NCI-H1436 treated with DMSO at 0.1 percent for 48 hours (cell line): ENCODE measurements around the gene SLC6A17.

Experiments used
- DNase-seq: peaks from one replicate; lab custom pipeline; 2025; lab: John Stamatoyannopoulos, UW

The SLC6A17 gene

DNA sequence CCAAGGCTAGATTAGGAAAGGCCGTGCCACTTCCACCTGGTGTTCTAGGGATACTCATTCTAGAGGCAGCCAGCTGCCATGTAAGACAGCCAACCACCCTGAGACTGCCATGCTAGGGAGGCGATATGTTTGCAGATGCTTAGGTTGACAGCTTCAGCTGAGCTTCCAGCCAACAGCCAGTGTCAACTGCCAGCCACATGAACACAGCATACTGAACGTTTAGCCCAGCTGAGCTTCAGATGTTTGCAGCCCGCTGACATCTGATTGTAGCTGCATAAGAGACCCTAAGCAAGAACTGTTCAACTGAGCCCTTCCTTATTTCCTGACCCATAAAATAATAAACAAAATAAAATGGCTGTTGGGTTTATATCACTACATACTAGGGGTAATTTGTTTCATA is 54.9 kb downstream of the SLC6A17 start:
- no peak for DNase-seq

DNA sequence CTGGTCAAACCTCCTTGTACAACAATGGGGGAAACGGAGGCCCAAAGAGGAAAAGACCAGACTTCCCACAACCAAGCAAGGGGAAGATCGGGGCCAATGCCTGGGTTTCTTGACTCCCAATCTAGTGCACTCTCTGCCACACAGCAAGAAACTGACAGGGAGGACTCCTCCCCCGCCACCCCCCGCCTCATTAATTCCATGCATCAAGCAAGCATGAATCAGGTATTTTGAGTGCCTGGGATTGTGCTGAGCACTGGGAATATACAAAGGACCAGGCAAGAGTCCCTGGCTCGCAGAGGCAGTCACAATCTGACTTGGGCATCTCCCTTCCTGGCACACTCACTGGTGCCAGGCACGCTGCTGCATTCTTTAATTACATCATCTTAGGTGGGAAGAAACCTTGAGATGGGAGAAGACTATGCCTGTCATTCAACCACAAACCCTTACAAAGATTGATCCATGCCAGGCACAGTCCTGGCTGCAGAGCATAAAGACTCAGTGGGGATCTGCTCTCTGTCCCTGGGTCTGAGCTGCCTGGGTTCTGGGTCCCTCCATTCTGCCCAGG is 55.4 kb downstream of the SLC6A17 start:
- DNase-seq: no peak

DNA sequence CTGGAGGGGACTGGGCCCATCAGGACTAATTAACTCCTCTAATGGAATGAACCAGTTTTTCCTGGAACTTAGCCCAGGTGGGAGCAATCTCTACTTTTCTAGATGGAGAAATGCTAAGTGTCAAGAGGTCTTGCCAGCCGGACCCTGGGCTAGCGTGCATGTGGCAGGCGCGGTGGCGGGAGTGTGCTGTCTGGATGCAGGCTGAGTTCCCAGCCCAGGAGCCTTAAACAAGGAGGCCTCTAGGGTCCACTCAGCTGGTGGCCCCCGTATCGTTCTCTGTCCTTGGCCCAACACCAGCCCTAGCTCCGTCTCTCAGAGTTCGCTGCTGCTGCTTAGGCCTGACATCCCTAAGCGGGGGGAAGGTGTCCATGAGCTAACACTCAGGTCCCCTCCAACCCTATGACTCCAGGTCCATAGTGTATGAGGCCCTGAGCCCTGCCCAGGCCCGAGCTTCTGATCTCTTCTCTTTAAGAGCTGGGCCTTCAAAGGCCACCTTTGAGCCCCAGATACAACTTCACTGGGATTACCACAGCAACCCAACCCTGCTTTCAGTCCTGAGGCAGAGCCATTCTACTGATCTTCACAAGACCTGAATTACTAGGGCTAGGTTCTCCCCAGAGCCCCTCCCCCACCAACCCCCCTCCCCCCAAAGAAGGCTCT is 56.1 kb downstream of the SLC6A17 start:
- no peak for DNase-seq

DNA sequence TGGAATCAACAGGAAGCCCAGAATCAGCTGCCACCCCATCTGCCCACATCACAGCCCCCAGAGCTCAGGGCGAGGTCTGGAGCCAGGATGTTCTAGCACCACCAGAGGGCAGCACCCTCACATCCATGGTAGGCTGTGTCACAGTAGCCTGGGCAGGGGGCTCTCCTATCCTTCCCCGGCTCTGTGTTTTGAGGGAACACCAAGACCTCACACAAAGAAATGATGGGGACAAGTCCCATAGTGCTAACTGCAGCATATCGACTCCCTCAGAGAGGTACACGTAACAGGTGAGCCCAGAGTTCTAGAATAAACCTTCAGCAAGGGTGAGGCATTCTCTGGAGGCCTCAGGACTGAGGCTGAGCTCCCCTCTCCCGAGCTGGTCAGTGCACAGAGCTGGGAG is 57.5 kb downstream of the SLC6A17 start:
- DNase-seq: no peak

DNA sequence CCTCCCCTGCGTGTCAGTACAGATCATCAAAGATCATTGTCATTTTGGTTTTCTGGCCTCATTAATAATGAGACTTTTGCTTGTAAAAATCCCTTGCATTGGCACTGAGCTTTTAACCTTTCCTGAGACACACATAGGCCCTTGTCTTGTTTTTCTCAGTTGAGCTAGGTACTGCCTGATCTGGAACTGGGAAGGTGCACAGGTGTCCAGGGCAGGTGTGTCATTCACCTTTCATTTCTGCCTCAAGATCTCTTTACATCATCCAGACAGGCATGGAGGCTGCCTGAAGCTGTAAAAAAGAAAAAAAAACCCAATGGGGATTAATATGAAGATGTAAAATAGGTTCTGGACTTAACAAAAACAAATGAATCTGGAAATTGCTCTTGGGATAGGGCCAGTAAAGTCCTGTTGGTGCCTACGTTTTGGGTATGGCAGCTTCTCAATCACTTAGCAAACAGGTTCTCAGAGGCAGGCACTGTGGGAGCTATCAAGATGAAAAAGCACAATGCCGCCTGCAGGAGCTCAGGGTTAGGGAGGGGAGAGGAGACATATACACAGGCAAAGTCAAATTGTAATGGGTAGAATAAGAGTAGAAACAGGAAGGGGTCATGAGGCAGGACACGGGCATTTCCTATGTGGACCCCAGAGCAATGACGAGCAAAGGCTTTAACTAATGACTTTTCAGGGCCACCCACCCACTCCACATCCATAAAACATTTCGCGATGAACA is 58.8 kb downstream of the SLC6A17 start:
- DNase-seq: no peak

DNA sequence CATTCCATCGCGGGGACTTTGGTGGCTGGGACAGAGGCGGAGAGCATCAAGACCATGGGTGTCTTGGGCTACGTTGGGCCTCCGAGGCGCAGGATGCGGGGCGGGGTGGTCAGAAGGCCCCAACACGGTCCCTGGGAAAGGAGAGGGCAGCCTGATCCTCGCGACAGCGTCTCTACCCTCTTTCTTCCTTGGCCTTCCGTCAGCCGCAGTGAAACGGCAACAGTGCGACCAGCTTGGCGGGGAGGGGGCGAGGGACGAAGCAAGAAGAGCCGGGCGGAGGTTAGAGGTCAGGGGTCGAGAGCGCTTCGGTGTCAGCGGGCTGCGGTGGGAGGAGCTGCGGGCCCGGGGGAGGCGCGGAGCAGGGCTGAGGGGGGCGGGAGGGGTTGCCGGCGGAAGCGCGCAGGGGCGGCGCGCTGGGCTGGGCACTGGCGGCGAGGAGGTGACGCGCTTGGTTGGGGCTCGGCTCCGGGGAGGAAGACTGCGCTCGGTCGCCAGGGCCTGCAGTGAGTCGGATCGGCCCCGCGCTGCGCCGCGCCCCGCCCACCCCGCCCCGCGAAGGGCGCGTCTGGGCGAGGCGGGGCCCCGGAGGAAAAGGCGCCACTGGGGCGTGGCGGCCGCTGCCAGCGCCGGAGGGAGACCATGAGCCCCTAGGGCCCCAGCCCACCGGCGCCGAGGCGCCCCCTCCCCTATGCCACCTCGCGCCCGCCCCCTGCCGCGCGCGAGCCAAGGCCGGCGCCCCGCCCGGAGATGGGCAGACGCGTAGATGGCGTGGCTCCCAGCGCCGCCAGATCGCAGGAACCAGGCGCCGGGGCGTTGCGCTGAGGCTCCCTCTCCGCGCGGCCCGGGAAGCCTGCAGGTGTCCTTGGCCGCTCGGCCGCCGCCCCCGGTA is 59.7 kb downstream of the SLC6A17 start, which contains the start of gene KCNC4:
KCNC4 (plus strand) TSS at position 600 of the 889 bp plus-strand sequence. CDS start 1,186 bp downstream, outside the sequence.
- no peak for DNase-seq

DNA sequence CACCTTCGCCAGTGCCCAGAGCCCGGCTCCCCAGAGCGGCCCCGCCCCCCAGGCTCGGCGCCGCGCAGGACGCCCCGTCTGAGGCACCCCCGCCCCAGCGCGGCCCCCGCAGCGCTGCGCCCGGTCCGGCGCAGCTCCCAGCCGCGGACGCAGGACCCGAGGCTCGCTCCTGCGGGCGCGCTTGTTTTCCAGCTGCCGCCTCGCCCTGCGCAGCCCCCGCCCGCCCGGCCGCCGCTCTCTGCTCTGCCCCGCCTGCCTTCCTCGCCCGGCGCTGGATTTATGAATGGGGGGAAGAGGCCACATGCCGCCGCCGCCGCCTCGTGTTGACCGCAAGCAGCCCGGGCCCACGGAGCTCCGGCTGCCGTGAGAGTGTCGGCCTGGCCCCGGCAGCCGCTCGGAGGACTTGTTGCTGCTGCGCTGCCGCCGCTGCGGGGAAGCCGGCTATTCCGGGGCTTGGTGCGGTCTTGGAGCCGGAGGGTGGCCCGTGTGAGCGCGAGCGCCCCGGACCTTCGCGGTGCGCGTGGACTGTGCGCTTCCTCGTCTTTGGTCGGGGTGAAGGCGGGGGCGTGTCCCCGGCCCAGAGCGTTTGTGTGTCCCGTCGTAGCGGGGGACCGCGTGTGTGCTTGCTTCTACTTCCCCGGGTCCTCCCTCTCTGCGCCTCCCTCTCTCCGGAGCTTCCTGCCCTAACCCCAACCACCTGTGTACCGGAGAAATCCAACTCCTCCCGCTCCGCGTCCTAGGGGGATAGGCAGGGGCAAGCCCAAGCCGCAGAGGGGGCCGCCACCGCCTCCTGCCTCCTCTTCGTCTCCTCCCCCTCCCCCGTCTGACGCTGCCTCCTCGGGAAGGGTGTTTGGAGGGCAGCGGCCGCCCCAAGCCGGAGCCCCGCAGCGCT is 60.6 kb downstream of the SLC6A17 start:
- DNase-seq: no peak

DNA sequence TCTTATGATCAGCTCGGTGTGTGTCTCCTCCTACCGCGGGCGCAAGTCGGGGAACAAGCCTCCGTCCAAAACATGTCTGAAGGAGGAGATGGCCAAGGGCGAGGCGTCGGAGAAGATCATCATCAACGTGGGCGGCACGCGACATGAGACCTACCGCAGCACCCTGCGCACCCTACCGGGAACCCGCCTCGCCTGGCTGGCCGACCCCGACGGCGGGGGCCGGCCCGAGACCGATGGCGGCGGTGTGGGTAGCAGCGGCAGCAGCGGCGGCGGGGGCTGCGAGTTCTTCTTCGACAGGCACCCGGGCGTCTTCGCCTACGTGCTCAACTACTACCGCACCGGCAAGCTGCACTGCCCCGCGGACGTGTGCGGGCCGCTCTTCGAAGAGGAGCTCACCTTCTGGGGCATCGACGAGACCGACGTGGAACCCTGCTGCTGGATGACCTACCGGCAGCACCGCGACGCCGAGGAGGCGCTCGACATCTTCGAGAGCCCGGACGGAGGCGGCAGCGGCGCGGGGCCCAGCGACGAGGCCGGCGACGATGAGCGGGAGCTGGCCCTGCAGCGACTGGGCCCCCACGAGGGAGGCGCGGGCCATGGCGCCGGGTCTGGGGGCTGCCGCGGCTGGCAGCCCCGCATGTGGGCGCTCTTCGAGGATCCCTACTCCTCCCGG is 61.3 kb downstream of the SLC6A17 start:
- DNase-seq: no peak

DNA sequence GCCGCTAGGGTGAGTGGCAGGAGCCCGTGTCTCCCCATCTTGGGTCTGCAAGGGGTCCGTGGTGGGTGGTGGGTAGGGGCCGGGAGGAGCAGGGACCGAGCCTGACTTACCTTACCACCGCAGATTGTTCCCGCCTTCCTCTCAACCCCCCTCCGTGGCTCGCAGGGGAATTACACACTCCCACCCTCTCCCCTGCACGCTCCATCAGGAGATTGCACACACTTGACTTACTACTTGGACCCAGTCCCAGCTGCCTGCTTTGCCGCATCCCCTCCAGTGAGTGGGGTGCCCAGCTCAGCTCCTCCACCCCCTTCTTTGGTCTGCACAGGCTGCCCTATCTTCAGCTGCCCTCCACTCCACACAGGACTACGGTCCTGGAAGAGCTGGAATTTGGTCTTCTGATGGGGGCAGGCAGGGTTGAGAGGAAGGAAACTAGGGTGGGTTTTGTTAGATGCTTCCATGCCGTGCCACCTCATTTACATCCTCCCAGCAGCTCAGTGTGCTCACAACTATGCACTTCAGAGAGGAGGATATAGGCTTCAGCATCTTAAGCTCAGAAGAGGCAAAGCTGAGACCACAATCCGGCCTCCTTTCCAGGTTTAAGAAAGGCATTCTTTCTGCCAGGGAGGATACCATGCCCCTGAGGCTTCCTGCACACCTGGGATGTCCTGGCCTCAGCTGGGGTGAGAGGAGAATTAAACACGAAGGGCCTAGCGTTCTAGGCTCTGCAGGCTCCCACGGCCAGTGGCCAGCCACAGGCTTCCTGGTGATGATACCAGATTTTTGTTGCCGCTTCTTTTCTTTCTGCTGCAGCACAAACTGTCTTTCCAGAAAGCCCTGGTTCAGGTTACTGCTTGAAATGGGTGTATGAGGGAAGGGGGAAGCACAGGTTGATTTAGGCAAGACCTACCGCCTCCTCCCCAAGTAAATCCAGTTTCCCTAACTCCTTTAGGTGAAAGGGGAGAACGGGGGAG is 62.2 kb downstream of the SLC6A17 start:
- DNase-seq: no peak

DNA sequence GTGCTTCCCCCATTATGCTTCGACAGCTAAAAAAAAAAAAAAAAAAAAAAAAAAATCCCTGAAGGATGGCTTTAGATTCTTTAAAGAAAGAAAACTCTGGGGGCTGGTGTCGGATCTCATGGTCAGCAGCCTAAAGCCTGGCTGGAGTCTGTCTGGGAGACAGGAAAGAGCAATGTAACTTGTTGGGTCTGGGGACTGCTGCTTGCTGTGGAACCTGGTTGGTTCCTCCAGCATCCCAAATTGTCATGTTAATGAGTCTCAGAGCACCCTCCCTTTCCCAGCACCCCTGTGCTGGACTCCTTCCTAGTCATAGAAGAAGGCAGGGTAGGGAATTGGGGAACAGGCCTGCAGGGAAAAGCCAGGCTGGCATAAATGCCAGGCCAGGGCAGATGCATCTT is 62.8 kb downstream of the SLC6A17 start:
- no peak for DNase-seq

DNA sequence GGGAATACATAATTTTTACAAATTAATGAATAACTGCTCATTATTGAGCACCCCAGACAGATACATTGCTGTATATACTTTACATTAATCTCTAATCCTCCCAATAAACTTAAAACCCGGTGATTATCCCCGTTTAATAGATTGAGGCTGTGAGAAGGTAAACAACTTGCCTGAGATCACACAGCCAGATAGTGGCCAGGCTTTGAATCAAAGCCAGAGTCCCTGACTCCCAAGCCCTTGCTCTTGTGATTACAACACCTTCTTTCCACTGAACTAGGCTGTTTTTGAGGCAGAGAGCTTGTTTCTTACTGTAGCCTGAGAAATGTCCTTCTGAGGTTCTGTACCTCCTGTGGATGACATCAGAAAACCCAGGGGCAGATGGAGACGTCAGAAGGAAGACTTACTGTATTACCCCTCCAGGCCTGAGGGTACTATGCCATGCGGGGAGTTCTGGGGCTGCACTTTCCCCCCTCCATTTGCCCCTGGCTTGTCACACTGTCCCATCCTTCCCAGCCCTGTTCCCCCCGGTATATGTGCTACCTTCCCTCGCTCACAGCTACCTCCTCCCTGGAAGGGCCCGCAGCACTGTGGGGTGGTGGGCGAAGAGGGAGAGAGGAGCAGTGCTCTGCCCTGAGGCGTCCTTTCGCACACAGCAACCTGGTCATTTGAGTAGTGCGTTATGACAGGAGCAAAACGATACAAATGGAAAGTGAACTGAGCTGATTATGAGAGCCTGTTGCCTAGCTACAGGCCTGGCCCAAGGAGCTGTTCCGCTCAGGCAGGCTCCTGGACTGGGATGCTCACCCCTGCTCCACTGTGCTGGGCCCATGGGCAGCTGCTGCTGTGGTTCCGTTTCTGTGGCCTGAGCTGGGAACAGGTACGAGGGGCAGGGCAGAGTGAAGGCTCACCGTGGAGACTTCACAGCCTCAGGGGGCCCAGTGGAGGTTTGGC is 64.4 kb downstream of the SLC6A17 start:
- no peak for DNase-seq

DNA sequence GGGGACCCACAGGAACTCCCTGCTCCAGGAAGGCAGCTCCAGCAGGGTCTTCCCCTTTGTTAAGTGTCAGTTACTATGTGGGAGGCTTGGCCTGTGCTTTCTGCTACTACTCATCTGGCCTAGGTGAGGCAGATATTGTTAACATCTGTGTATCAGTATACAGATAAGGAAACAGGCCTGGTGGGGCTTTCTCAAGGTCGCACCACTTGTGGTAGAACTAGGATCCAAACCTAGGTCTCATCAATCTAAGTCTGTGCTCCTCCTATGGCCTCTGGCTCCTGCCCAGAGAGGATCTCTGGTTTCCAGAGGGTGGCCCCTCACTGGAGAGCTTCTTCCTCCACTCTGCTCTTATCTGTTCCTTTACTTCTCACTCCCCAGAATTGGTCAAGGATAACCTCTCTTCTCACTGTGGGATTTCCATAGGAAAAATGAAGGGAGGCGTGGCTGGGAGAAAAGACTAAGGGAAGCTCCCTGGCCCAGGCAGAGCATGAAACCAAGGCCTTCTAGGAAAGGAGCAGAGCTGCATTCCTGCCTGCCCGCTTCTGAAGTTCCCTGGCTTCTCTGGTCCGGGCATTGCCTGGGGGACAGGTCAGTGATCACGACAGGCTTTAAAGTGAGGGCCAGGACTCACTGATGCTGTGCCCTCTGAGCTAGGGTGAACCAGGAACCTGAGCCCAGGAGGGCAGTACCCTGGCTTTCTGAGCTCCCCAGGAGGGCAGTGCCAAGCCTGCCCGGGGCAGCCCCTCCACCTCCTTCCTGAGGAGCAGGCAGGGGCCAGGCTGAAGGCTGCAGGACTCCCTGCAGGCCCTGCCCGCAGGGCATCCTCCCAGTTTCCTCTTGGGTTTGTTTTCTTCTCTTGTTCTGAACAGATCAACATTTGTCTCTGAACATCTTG is 65.6 kb downstream of the SLC6A17 start:
- no peak for DNase-seq

DNA sequence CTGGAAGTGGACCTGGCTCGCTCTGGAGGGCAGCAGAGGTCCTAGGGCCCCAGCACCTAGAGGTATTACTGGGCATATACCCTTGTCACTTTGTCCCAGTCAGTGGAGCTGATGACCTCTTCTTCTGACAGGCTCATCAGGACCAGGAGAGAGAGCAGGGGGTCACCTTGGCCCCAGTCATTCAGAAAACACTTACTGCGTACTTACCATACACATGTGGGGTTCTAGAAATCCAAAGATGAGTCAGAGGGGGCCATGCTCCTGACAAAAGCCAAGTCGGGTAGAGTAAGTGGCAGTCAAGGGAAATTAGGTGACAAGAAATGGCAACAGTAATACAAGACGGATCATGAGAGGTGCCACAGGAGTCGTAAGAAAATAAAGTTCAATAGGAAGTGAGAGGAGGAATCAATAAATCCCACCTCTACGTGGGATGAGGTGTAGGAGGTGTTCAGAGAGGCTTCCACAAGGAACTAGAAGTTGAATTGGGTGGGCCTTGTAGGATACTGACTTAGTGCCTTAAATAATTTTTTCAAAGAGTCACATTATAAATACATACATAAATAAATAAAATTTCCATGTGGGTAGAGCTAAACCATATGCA is 66.7 kb downstream of the SLC6A17 start:
- DNase-seq: no peak

DNA sequence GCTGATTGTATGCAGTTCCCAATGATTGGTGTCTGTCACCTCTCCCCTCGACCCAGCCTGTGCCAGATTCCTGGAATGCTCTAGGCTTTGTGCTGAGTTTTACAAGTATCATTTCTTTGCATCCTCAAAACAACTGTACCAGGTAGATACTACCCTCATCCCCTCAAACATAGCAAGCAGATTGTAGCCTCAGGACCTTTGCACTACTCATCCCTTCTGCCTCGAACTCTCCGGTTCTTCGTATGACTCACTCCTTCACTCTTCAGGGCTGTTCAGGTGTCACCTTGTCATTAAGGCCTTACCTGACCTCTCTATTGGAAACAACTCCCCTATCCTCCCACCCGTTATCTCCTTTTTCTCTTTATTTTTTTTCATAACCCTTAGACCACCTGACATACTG is 67.8 kb downstream of the SLC6A17 start:
- DNase-seq: no peak

DNA sequence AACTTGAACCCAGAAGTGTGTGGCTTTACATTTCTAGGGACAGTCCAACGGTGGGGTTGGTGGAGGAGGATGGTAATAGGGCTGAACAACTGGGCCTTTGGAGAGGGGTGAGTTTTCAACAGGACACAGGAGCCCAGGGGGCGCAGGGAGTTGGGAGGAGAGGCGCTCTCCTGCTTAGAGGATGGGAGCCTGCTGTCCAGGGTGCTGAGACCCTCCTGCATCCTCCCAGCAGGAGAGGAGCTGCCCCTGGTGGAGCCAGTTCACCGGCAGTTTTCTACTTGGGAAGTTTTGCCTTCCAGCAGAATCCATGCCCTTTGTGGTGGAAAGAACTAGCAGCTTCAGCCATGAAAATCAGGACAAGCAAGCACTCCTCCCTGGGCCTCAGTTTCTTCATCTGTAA is 68.4 kb downstream of the SLC6A17 start:
- DNase-seq: no peak

DNA sequence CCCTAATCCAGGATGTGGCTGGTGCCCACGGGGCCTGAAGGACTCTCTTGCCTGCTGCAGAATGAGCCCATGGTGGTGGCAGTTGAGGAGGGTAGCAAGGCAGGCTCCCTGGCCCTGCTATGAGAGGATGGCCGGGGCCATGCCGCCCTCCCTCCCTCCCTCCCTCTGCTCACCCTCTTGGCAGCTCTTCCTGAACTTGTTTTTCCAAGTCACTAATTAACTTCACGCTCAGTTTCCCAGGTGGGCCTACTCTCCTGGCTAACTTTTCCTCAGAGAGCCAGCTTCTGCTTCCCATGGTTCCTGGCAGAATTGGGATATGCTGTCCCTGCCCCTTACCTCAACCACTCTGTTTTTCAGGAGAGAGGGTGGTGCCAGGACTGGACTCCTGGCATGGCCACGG is 70.0 kb downstream of the SLC6A17 start:
- no peak for DNase-seq

DNA sequence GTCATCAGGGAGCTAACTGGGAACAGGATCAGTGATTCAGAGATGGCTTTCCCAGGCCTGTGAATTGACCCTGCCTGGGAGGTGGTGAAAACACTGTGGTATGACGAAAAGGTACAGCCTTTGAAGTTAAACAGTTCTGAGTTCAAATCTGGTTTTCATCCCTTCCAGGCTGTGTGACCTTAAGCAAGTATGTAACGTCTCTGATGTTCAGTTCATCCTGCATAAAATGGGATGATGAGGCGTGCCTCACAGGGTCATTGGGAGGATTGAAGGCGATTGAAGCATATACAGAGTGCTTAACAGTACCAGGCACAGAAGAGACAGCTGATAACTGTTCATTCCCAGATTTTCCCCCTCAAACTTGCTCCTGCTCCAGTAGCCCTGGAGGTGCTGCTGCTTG is 70.8 kb downstream of the SLC6A17 start:
- DNase-seq: no peak
